Hepatocyte (in vitro differentiated cells): ENCODE measurements around the gene KCNQ1.

Experiments
- CTCF ChIP-seq: fragments of 200-600 bp; sonication (generic); IDR thresholded peaks from 2 replicates; pipeline ENCODE4 v1.5.1; 2016; ENCODE audit warnings: antibody characterized with exemption, mild to moderate bottlenecking; ENCODE audit not compliant: poor library complexity
- EZH2 ChIP-seq: fragments of 200-600 bp; sonication (generic); IDR thresholded peaks from 2 replicates; pipeline ENCODE4 v1.6.1; 2016; ENCODE audit warnings: antibody characterized with exemption, mild to moderate bottlenecking, borderline replicate concordance

GRCh38 chr11:2463766-2464277 is 19.0 kb downstream of the KCNQ1 start:
- TF ChIP-seq CTCF (no peak), EZH2 (no peak)
